GDM1 (cell line): ENCODE data around the gene WFDC10A.
"Not testable (repeated sequence)": the region's sequence is repeated elsewhere in the genome, so short reads cannot be mapped to it uniquely, and the experiment has no call there.

ENCODE experiments used
- DNase-seq: peaks from one replicate; lab custom pipeline; 2025; lab: John Stamatoyannopoulos, UW

WFDC10A gene

GRCh38 chr20:45647441-45648050, 18.0 kb downstream of the WFDC10A start:
- no peak for DNase-seq

GRCh38 chr20:45649312-45649863, 19.8 kb downstream of the WFDC10A start:
- DNase-seq, result no peak

- DNase-seq, result not testable (repeated sequence)
These were observed 22.2 kb downstream of the WFDC10A start for GRCh38 chr20:45651726-45652125.

- not testable (repeated sequence) for DNase-seq
These were observed 27.5 kb downstream of the WFDC10A start for GRCh38 chr20:45657038-45657437.

- no peak for DNase-seq
These were observed 40.6 kb downstream of the WFDC10A start, which contains the start of gene WFDC11 for GRCh38 chr20:45670139-45670538. TSS of gene WFDC11 (minus strand) at chr20:45670239. CDS start at chr20:45650600, 19,639 bp downstream.

- no peak for DNase-seq
These were observed 43.2 kb downstream of the WFDC10A start for GRCh38 chr20:45672765-45673164.

GRCh38 chr20:45679650-45680049, 50.1 kb downstream of the WFDC10A start:
- DNase-seq, result no peak
